GM21723 (cell line): ENCODE data around the gene LENG8.

Experiments used
- ATAC-seq: cut with Tn5 transposase; IDR thresholded peaks from one replicate; pipeline ENCODE4 v1.9.1; 2021; ENCODE audit warnings: mild to moderate bottlenecking, moderate library complexity; ENCODE audit not compliant: unreplicated experiment

LENG8 gene

GRCh38 chr19:54422136-54422535 lies 26.9 kb upstream of the LENG8 start:
- no peak for ATAC-seq

GRCh38 chr19:54424201-54424600 lies 24.8 kb upstream of the LENG8 start:
- no peak for ATAC-seq

GRCh38 chr19:54424660-54425381 lies 24.2 kb upstream of the LENG8 start:
- ATAC-seq, result no peak

GRCh38 chr19:54425382-54425723 lies 23.6 kb upstream of the LENG8 start:
- no peak for ATAC-seq

- no peak for ATAC-seq
Observed at GRCh38 chr19:54426291-54426931, 22.6 kb upstream of the LENG8 start.

GRCh38 chr19:54427586-54427985 lies 21.4 kb upstream of the LENG8 start:
- no peak for ATAC-seq

- ATAC-seq, result no peak
Observed at GRCh38 chr19:54428323-54429175, 20.4 kb upstream of the LENG8 start.

GRCh38 chr19:54429176-54429495 lies 19.9 kb upstream of the LENG8 start:
- no peak for ATAC-seq

GRCh38 chr19:54429545-54430227 lies 19.3 kb upstream of the LENG8 start:
- ATAC-seq, result no peak

- ATAC-seq, result no peak
Observed at GRCh38 chr19:54430306-54431254, 18.4 kb upstream of the LENG8 start.

GRCh38 chr19:54431255-54431838 lies 17.7 kb upstream of the LENG8 start:
- no peak for ATAC-seq

- ATAC-seq, result no peak
Observed at GRCh38 chr19:54432144-54432738, 16.8 kb upstream of the LENG8 start.

GRCh38 chr19:54433697-54434096 lies 15.3 kb upstream of the LENG8 start:
- ATAC-seq, result no peak

- ATAC-seq, result no peak
Observed at GRCh38 chr19:54434112-54434872, 14.7 kb upstream of the LENG8 start.

GRCh38 chr19:54434873-54435214 lies 14.2 kb upstream of the LENG8 start:
- ATAC-seq, result no peak

- no peak for ATAC-seq
Observed at GRCh38 chr19:54435551-54436016, 13.4 kb upstream of the LENG8 start.

GRCh38 chr19:54436031-54436523 lies 12.9 kb upstream of the LENG8 start:
- ATAC-seq, result no peak

GRCh38 chr19:54436628-54437252 lies 12.3 kb upstream of the LENG8 start:
- ATAC-seq, result no peak
